Measurements from ENCODE around the gene LINGO1. TPM values are rescaled to one million over a fixed set of nuclear protein-coding genes. Genes with fewer than 3 reads are reported as not detected.

The LINGO1 gene
- total RNA-seq, 1 donor from 2014 or later, result 41.3 TPM

DNA sequence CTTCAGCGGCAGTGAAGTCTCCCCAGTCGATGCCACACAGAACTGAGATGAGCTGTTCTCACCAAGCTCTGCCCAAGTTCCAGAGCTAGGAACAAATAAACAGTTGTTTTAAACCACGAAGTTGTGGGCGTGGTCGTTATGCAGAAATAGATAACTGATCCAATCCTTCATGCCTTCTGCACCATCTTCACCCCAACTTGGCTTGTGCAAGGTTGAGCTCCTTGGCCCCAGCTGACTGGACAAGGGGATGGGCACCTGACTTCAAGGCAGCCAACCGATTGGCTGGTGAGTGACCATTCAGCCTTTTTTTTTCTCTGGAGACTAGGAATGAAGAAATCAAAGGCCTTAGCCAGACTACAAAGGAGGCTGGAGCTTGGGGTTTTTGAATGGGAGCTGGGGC, 23.9 kb downstream of the LINGO1 start:
- Mint-ChIP-seq H3K36me3 (ENCODE audit: insufficient read depth) (no peaks in the 10 kb centered on the region), H3K4me3 (ENCODE audit: low read depth) (no peak overlapping the region), H3K4me1 (ENCODE audit: low read depth) (peaks cover 26% of the 10 kb centered on the region), H3K27ac (no peak overlapping the region), H3K27me3 (no peaks in the 10 kb centered on the region), H3K9me3 (ENCODE audit: low read depth) (no peaks in the 10 kb centered on the region)
- no peak for DNase-seq (ENCODE audit: low spot score, unreplicated experiment)
- TF ChIP-seq, protein P1, sequence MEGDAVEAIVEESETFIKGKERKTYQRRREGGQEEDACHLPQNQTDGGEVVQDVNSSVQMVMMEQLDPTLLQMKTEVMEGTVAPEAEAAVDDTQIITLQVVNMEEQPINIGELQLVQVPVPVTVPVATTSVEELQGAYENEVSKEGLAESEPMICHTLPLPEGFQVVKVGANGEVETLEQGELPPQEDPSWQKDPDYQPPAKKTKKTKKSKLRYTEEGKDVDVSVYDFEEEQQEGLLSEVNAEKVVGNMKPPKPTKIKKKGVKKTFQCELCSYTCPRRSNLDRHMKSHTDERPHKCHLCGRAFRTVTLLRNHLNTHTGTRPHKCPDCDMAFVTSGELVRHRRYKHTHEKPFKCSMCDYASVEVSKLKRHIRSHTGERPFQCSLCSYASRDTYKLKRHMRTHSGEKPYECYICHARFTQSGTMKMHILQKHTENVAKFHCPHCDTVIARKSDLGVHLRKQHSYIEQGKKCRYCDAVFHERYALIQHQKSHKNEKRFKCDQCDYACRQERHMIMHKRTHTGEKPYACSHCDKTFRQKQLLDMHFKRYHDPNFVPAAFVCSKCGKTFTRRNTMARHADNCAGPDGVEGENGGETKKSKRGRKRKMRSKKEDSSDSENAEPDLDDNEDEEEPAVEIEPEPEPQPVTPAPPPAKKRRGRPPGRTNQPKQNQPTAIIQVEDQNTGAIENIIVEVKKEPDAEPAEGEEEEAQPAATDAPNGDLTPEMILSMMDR (IDR thresholded peaks at IDR 0.05; ENCODE audit: unreplicated experiment), result no peak

DNA sequence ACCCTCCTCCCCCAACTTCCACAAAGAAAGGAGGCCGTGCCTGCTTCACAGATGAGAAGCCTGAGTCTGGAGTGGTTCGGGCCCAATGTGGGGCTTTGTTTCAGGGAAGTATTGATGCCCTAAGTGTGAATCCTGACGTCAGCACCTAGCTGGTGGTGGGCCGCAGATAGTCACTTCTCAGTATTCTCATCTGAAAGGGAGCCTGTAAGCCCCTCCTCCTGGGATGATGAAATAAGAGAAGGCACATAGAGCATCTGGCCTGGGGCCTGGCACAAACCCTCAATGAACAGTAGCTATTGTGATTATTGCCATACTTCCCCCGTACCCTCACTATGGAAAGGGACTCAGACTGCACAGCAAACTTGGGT, 24.8 kb downstream of the LINGO1 start:
- no peaks in the 10 kb centered on the region for H3K36me3 Mint-ChIP-seq (ENCODE audit: insufficient read depth)
- H3K9me3 Mint-ChIP-seq (ENCODE audit: low read depth), result no peaks in the 10 kb centered on the region
- DNase-seq (ENCODE audit: low spot score, unreplicated experiment), result no peak
- H3K4me1 Mint-ChIP-seq (ENCODE audit: low read depth), result peaks cover 27% of the 10 kb centered on the region
- H3K27ac Mint-ChIP-seq, result no peak overlapping the region
- no peak overlapping the region for H3K4me3 Mint-ChIP-seq (ENCODE audit: low read depth)
- peaks cover under 1% of the 10 kb centered on the region for H3K27me3 Mint-ChIP-seq
- TF ChIP-seq, protein P1 (IDR thresholded peaks at IDR 0.05; ENCODE audit: unreplicated experiment), result no peak

DNA sequence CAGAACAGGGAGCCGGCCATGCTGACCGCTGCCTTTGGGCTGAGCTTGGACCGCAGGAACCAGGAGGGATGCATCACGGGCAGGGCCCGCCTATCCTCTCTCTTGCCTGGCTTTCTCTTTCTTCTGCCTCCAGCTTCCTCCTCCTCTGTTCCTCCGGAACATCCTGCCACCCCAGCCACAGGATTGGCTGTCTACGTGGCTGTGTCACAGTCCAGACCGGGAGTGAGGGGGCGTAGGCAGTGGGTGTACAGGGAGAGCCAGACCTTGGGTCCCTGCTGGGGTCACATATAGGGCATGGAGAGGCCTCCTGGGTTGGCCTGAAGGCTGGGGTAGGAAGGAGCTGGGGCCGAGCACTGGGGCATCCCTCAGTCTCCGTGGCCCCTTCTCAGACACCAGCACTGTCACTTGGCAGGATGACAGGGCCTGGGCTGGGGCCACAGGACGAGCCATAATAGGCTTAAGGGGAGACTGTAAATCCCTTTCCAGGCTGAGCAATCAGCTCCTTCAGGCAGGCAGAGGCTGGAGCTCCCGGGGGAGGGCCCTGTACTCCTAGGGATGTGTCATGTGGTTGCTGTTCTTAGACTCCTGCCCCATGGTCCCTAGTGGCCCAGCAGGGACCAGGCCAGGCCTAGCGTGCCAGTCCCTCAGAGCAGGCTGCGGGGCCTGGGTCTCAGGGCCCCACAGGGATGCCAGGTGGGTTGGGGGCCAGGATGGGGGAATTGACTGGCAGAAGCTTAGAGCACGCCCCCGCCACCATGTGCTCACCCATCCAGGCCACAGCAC, 25.4 kb downstream of the LINGO1 start:
- Mint-ChIP-seq H3K9me3 (ENCODE audit: low read depth) (no peaks in the 10 kb centered on the region), H3K4me1 (ENCODE audit: low read depth) (peaks cover 27% of the 10 kb centered on the region), H3K36me3 (ENCODE audit: insufficient read depth) (no peaks in the 10 kb centered on the region), H3K4me3 (ENCODE audit: low read depth) (no peak overlapping the region), H3K27ac (no peak overlapping the region), H3K27me3 (peaks cover 2% of the 10 kb centered on the region)
- no peak for DNase-seq (ENCODE audit: low spot score, unreplicated experiment)
- TF ChIP-seq, protein P1 (IDR thresholded peaks at IDR 0.05; ENCODE audit: unreplicated experiment), result no peak

DNA sequence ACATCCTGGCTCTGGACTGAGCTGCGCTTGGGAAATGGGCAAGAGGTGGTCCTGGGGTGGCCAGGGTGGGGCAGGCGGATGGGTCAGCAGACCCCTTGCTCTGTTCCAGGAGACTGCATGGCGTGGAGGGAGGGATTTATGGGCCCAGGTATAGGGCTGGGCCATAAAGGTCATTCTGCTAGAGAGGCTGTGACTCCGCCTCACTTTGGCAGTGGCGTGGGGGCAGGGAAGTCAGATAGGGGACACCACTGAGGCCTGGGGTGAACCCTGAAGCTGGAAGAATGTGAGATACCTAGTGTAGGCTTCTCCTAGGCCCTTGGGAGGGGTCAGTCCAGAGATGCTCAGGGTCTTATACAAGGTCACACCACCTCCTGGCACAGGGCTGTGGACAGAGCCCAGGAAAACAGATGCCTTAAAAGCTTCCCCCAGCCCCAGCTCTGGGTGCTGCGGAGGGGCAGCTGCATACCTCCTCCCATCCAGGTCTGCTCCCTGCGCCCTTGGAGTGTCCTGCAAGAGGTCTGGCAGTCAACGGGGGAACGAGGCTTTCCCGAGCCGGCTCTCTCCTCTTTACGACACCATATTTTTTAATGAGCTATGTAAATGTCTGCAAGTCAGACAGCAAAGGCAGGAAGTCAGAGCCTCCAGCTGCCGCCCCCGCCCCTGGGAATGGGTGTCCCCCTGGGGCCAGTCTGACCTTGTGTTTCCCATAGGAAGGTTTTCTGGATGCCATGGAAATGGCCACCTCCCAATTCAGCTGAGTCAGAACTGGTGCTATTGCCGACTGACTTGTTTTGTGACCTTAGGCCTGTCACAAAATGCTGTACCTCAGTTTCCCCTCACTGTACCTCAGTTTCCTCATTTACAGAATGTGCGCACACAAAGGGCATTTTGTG, 26.3 kb downstream of the LINGO1 start:
- Mint-ChIP-seq H3K4me3 (ENCODE audit: low read depth) (no peak overlapping the region), H3K36me3 (ENCODE audit: insufficient read depth) (no peaks in the 10 kb centered on the region), H3K27ac (no peak overlapping the region), H3K9me3 (ENCODE audit: low read depth) (no peaks in the 10 kb centered on the region), H3K27me3 (peaks cover 5% of the 10 kb centered on the region), H3K4me1 (ENCODE audit: low read depth) (peaks cover 27% of the 10 kb centered on the region)
- TF ChIP-seq, protein P1 (IDR thresholded peaks at IDR 0.05; ENCODE audit: unreplicated experiment), result no peak
- no peak for DNase-seq (ENCODE audit: low spot score, unreplicated experiment)

DNA sequence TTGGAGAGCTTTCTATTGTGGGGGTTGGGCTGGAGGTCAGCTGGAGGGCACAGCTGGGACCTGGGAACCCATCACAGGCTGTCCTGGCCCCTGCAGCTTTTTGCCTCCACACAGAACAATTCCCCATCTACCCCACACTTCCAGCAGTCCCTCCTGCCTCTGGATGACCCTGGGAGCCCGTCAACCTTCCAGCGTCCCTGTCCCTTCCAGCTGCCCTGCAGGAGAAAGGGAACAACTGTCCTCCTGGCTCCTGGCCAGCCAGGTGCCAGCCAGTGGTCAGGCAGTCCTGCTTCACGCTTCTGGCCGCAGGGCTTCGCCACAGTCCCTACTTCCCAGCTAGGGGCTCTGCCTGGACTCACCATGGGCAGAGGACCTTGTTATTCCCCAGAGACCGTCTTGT, 27.2 kb downstream of the LINGO1 start:
- Mint-ChIP-seq H3K9me3 (ENCODE audit: low read depth) (no peaks in the 10 kb centered on the region), H3K27ac (no peak overlapping the region), H3K27me3 (peaks cover 5% of the 10 kb centered on the region), H3K36me3 (ENCODE audit: insufficient read depth) (no peaks in the 10 kb centered on the region), H3K4me3 (ENCODE audit: low read depth) (peak overlapping the region; percentile 71), H3K4me1 (ENCODE audit: low read depth) (peaks cover 25% of the 10 kb centered on the region)
- no peak for DNase-seq (ENCODE audit: low spot score, unreplicated experiment)
- TF ChIP-seq, protein P1 (IDR thresholded peaks at IDR 0.05; ENCODE audit: unreplicated experiment), result no peak

Measured in progenitor cell of endocrine pancreas (in vitro differentiated cells).